Stimulated activated CD8-positive, alpha-beta memory T cell treated with anti-CD3 and anti-CD28 coated beads, Interleukin-12 subunit alpha, Interleukin-12 subunit beta, amount 100 ng/mL, for 24 hours (primary cell): ENCODE measurements around the gene PRAMEF13.
"Not testable (repeated sequence)": the region's sequence is repeated elsewhere in the genome, so short reads cannot be mapped to it uniquely, and the experiment has no call there.

Experiments used
- DNase-seq: peaks from one replicate; pipeline ENCODE4 v3.0.0-alpha.2; 2020; ENCODE audit errors: extremely low read depth

PRAMEF13 gene, protein sequence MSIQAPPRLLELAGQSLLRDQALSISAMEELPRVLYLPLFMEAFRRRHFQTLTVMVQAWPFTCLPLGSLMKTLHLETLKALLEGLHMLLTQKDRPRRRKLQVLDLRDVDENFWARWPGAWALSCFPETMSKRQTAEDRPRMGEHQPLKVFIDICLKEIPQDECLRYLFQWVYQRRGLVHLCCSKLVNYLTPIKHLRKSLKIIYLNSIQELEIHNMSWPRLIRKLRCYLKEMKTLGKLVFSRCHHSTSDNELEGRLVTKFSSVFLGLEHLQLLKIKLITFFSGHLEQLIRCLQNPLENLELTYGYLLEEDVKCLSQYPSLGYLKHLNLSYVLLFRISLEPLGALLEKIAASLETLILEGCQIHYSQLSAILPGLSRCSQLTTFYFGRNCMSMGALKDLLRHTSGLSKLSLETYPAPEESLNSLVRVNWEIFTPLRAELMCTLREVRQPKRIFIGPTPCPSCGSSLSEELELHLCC

DNA sequence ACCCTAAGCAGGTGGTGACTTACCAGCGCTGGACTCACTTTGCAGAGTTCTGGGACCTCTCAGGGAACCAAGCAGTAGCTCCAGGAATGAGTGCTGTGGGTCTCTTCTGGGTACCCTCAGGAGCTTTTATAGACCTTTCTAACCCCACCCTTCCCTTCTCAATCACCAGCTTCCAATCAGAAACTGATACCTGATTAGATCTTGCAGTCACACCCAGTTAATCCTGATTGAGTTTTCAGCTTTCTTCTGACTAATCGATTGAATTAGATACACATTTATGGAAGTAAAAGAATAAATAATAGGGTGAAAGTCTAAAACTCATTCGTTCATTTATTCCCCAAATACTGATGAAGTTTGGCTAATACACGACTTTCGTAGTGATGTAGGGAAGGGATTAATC is at the start of gene PRAMEF13:
TSS of gene PRAMEF13 (minus strand) at position 101 of the 400 bp plus-strand sequence. CDS start 1,820 bp downstream, outside the sequence.
- not testable (repeated sequence) for DNase-seq

DNA sequence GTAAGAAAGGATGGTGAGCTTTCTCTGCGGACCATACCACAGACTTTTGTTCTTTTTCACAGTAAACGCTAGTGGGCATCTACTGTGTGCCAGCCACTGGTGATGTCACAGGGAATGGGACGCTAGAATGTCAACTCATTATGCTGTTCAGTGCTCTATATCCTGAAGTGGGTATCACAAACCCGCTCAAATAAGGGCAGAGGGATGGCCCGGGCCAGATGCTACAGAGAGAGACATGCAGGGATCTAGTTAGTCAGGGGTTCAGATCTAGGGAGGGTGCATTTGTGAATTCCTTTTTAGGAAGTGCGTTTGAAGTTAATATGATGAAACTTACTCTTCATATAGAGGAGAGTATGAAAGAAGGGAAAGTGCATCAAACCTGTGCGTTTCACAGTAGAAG is 45.9 kb upstream of the PRAMEF13 start:
- DNase-seq: not testable (repeated sequence)

DNA sequence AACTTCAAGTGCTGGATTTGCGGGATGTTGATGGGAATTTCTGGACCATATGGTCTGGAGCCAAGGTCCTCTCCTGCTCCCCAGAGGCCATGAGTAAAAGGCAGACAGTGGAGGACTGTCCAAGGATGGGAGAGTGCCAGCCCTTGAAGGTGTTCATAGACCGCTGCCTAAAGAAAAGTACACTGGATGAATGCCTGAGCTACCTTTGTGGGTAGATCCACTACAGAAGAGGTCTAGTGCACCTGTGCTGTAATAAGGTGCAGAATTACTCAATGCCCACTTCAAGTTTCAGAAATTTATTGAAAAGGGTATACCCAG is 45.3 kb upstream of the PRAMEF13 start:
- not testable (repeated sequence) for DNase-seq

DNA sequence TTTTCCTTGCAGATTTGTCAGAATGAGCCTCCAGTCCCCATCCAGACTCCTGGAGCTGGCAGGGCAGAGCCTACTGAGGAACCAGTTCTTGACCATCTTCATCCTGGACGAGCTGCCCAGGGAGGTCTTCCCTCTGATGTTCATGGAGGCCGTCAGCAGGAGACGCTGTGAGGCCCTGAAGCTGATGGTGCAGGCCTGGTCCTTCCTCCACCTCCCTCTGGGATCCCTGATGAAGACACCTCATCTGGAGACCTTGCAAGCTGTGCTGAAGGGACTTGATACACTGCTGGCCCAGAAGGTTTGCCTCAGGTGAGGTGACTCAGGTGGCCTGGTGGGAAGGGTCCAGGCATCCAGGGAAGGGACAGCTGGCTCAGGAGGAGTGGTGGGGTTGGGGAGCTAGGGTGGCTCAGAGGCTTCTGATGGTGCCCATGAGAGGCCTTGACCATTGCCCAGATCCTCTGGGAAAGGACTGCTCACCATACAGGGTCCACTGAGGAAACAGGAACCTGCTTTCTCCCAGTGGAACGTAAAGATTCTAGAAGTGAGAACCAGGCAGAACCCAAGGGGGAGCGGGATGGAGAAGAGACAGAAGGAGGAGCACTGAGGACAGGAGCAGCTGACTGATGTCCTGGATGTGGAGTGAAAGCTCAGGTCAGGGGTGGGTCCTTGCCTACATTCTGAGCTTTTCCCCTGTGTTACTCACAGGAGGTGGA is 44.8 kb upstream of the PRAMEF13 start:
- not testable (repeated sequence) for DNase-seq

DNA sequence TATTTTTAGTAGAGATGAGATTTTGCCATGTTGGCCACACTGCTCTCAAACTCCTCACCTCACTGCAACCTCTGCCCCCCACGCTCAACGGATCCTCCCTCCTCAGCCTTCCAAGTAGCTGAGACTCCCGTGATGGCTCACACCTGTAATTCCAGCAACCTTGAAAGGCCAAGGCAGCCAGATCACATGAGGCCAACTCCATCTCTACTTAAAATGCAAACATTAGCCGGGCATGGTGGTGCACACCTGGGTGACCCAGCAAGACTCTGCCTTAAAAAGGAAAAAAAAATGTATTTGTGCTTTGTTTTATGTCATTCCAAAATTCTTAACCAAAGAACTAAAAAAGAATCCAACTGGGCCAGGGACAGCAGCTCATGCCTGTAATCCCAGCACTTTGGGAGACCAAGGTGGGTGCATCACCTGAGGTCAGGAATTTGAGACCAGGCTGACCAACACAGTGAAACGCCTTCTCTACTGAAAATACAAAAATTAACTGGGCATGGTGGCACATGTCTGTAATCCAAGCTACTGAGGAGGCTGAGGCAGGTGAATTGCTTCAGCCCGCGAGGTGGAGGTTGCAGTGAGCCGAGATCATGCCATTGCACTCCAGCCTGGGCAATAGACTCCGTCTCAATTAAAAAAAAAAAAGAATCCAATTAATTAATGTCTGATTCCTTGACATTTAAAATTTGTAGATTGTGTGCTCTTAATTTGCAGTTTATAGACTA is 42.5 kb upstream of the PRAMEF13 start:
- DNase-seq: not testable (repeated sequence)

DNA sequence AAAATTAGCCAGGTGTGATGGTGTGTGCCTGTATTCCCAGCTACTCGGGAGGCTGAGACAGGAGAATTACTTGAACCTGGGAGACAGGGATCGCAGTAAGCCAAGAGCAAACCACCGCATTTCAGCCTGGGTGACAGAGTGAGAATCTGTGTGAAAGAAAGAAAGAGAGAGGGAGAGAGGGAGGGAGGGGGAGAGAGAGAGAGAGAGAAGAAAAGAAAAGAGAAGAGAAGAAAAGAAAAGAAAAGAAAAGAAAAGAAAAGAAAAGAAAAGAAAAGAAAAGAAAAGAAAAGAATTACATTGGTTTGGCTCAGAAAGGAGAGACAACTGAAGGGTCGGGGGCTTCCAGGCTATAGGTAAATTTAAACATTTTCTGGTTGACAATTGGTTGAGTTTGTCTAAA is 38.4 kb upstream of the PRAMEF13 start:
- not testable (repeated sequence) for DNase-seq

DNA sequence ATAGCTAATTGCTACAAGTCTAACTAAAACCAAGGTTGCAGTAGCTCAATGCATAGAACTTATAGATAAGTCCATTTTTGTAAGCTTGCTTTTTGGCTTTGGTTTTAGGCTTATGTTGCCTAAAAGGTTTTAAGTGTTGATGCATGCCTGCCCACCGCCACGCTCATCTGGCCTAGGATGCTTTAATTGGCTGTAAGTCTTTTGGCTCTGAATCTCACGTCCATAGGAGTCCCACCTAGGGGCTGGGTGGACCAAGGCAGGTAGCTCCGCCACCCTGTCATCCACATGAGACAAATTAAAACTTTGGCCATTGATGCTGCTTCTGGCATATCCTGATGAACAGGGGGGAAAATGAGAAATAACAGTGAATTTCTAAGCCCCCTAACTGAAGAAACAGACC is 36.4 kb upstream of the PRAMEF13 start:
- DNase-seq: not testable (repeated sequence)

DNA sequence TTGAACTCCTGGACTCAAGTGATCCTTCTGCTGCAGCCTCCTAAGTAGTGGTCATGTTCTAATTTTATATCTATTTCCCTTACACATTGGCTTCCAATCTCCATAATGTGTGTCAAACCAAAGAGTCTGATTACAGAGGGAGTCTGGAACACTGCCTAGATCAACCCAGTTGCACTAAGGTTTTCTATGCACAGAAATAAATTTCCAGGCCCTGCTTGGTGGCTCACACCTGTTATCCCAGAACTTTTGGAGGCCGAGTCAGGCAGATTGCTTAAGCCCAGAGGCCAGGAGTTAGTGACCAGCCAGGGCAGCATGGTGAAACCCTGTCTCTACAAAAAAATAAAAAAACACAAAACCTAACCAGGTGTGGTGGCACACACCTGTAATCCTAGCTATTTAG is 32.8 kb upstream of the PRAMEF13 start:
- not testable (repeated sequence) for DNase-seq

DNA sequence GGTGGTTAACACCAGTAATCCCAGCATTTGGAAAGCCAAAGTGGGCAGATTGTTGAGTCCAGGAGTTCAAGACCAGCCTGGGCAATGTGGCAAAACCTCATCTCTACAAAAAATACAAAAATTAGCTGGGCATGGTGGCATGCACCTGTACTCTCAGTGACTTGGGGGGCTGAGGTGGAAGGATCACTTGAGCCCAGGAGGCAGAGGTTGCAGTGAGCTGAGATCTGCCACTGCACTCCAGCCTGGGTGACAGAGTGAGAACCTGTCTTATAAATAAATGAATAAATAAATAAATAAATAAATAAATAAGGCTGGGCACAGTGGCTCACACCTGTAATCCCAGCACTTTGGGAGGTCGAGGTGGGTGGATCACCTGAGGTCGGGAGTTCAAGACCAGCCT is 30.8 kb upstream of the PRAMEF13 start:
- DNase-seq: not testable (repeated sequence)

DNA sequence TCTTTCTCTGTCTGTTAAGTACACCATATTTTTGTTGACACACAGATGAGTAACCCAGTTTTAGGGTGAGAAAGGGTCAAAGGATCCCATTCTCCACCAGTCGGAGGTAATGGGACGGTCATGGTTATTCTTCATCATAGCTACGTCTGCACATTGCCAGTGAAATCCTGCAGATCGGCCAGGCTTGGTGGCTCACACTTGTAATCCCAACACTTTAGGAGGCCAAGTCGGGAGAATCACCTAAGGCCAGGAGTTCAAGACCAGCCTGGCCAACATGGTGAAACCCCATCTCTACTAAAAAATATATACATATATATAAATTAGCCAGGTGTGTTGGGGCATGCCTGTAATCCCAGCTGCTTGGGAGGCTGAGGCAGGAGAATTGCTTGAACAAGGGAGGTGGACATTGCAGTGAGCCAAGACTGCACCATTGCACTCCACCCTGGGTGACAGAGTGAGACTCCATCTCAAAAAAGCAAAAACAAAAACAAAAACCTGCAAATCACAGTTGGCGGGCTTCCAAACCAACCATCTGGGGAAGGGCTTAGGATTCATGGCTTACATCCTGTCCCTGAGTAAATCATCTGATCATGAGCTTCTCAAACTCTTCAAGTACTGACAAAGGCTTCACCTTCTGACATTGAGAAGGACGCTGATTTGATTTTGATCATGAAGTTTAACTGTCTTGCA is 30.0 kb upstream of the PRAMEF13 start:
- not testable (repeated sequence) for DNase-seq

DNA sequence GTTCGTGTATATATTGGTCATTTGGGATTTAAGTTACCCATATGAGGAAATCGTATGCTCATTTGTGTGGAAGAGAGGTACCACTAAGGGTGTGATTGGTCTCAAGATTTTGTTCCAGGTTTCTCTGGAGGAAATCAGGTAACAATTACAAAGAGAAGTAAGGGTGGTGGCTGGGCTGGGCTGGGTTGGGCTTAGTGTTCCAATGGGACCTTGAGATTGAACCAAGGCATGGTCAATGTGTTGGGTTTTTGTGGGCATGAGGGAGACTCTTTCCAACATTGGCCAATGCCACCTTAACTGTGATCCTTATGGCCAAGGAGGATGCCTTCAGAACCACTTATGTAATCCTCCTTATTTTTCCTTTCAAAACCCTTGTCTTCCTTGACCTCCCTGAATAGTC is 29.4 kb upstream of the PRAMEF13 start:
- DNase-seq: not testable (repeated sequence)

DNA sequence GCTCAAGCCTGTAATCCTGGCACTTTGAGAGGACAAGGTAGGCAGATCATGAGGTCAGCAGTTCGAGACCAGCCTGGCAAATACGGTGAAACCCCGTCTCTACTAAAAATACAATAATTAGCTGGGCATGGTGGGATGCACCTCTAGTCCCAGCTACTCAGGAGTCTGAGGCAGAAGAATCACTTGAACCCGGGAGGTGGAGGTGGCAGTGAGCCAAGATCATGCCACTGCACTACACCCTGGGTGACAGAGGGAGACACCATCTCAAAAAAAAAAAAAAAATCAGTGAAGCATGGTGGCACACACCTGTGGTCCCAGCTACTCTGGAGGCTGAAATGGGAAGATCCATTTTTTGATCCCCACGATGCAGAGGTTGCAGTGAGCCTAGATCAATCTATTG is 28.9 kb upstream of the PRAMEF13 start:
- not testable (repeated sequence) for DNase-seq

DNA sequence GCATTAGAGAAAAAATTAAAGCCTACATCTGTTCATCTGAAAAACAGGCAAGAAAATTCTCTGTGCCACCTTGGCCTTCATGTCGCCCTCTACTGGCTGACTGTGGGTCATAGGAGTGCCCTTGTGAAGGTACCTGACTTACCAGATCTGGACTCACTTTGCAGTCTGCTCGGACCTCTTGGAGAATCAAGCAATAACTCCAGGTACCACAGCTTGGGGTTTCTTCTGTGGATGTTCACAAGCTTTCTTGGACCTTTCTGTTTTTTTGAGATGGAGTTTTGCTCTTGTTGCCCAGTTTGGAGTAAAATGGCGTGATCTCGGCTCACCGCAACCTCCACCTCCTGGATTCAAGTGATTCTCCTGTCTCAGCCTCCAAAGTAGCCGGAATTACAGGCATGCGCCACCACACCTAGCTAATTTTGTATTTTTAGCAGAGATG is 27.2 kb upstream of the PRAMEF13 start:
- peak; percentile 9 for DNase-seq

DNA sequence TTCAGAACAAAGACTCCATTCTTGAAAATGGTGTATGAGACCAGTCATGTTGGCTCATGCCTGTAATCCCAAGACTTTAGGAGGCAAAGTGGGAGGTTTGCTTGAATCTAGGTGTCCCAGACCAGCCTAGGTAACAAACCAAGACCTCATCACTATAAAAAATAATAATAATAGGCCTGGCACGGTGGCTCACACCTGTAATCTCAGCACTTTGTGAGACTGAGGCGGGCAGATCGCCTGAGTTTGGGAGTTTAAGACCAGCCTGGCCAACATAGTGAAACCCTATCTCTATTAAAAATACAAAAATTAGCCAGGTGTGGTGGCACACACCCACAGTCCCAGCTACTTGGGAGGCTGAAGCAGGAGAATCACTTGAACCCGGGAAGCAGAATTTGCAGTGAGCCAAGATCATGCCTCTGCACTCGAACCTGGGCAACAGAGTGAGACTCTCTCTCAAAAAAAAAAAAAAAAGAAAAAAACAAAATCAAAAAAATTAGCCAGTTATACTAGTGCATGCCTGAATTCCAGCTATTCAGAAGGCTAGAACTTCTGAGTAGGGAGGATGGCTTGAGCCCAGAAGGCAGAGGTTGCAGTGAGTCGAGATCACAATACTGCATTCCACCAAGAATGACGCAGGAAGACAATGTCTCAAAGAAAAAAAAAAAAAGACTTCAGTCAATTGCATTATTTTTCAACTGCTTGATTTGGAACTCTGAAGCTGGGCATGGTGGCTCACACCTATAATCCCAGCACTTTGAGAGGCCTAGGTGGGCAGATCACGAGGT is 26.3 kb upstream of the PRAMEF13 start:
- DNase-seq: not testable (repeated sequence)

DNA sequence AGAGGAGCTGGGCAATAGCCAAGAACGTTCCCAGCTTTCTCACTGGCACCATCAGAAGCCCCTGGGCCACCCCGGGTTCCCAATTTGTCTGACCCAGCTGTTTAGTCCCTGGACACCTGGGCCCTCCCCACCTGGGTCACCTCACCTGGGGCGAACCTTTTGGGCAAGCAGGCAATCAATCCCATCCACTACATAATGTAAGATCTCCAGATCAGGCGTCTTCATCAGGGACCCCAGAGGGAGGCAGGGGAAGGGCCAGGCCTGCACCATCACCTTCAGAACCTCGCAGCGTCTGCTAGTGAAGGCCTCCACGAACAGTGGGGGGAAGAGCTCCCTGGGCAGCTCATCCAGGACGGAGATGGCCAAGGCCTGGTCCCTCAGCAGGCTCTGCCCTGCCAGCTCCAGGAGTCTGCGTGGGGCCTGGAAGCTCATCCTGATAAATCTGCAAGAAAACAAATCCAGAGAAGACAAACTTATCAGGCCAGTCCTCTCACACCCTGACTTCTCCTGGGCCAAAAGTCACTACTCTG is 24.5 kb upstream of the PRAMEF13 start, which contains the start of gene PRAMEF18:
TSS of gene PRAMEF18 (minus strand) at position 480 of the 530 bp plus-strand sequence. CDS start at position 432, 48 bp downstream.
- DNase-seq: not testable (repeated sequence)

DNA sequence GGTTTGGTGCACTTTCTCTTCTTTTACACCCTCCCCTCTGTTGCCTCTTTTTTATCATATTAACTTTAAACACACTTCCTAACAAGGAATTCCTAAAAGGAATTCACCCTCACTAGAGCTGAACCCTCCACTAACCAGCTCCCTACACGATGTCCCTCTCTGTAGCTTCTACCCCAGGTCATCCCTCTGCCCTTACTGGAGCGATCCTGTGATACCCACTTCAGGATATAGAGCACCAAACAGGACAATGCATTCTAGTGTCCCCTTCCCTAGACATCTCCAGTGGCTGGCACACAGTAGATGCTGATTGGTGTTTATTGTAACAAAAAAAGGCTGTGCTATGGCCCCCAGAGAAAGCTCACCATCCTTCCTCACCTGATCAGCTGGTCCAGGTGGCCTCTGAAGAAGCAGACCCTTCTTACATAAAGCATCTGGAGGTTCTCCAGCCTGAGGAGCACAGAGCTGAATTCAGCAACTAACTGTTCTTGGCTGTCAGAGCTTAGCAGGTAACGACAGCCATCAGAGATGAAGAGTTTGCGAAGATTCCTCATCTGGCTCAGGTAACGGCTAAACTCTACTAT is 23.4 kb upstream of the PRAMEF13 start:
- no peak for DNase-seq

DNA sequence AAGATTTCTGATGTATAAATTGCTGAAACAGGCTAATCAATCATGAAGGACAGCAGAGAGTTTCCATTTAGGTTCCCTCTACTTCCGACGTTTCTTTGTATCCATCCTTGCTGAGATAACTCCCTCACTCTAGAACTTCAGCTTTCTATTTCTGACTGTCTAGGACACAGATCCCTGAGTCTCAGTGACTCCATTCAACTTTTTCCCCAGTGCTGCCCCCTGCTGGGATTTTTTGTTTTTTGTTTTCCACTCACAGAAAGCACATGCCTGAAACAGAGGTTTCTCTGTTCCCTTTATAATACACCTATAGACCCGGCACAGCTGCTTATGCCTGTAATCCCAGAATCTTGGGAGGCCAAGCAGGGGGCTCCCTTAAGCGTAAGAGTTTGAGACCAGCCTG is 21.6 kb upstream of the PRAMEF13 start:
- DNase-seq: not testable (repeated sequence)

DNA sequence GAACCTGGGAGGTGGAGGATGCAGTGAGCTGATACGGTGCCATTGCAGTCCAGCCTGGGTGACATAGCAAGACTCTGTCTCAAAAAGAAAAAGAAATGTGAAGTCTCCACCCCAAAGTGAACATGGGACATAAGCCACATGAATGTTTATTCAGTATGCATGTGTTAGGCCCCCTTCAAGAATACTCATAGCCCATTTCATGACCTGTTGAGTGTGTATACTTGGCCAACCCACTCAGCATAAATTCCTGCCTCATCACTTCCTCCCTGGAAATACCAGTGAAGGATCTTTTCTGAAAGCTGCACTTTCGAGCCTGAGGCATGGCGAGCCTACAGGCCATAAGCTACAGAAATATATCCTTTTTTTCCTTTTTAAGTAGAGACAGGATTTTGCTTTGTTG is 18.0 kb upstream of the PRAMEF13 start:
- not testable (repeated sequence) for DNase-seq

DNA sequence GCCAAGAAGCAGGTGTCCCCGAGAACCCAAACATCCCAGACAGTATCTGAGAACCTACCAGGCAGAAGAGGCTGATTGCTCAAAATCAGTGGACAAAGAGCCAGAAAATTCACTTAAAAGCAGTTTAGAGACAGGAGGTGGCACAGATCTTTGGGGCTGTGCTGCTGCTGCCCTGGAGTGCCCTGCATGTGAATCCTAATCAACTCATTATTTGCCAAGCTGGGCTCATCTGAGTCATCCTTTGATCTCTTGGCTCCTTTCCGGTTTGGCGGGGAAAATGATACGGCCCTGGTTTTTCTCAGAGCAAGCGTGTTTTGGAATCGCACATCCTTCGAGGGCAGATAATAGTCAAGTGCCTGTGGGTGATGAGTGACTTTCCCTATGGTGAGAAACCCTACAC is 15.4 kb upstream of the PRAMEF13 start:
- not testable (repeated sequence) for DNase-seq

DNA sequence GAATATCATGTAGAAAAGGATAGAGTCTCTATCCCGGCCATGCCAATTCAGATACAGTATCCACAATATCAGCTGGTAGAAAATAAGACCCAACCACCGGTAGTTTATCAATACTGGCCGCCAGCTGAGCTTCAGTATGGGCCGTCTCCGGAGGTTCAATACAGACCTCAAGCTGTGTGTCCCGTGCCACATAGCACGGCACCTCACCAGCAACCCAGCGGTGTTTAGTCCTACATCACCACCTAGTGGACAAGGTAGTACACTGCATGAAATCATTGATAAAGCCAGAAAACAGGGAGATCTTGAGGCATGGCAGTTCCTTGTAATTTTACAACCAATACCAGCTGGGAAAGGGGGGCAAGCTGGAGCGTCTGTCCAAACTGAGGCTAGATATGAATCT is 7.5 kb upstream of the PRAMEF13 start:
- not testable (repeated sequence) for DNase-seq
